H1 (cell line): Measurements from ENCODE around the gene GBX1. TPM values are rescaled to one million over a fixed set of nuclear protein-coding genes. Genes with fewer than 3 reads are reported as not detected.

ENCODE experiments used
- CTCF ChIA-PET: fragments of 300-600 bp; sonication (Branson Sonifier 250); formaldehyde crosslinking; loops from one replicate; lab custom pipeline; 2021; ENCODE audit not compliant: partially characterized antibody; lab: Charles Lee
- POLR2A ChIA-PET: fragments of 300-600 bp; sonication (Branson Sonifier 250); formaldehyde crosslinking; loops from one replicate; lab custom pipeline; 2021; ENCODE audit warnings: inconsistent platforms; ENCODE audit not compliant: partially characterized antibody; lab: Charles Lee
- DNase-seq, 2 experiments: peaks; one replicate each; pipeline versions ENCODE4 v3.0.0 to v3.0.0-alpha.2; 2010 to 2022; ENCODE audit warnings: low spot score in 2 of 2, low read depth in 1 of 2, mixed read lengths in 1 of 2
- FAIRE-seq: peaks from 2 replicates; lab custom pipeline; 2011; peaks lifted over from hg19 to GRCh38; lab: Jason Lieb, UNC
- H2AFZ ChIP-seq: 2 replicates; pipeline ENCODE4 v1.8.1; 2012; ENCODE audit warnings: low read length, inconsistent platforms
- H2AK5ac ChIP-seq: 2 replicates; pipeline ENCODE4 v1.6.1; 2013; ENCODE audit warnings: low read depth, low read length
- H2BK120ac ChIP-seq: replicated peaks from 2 replicates; pipeline ENCODE3; 2013; ENCODE audit warnings: low read depth, low read length, inconsistent platforms
- H2BK12ac ChIP-seq: 2 replicates; pipeline ENCODE4 v1.6.1; 2013; ENCODE audit warnings: low read depth, low read length
- H2BK15ac ChIP-seq: 2 replicates; pipeline ENCODE4 v1.6.1; 2013; ENCODE audit warnings: low read length
- H2BK20ac ChIP-seq: 2 replicates; pipeline ENCODE4 v1.6.1; 2013; ENCODE audit warnings: low read length
- H2BK5ac ChIP-seq: 2 replicates; pipeline ENCODE4 v1.6.1; 2013; ENCODE audit warnings: low read depth, low read length
- H3K14ac ChIP-seq: 2 replicates; pipeline ENCODE4 v1.6.1; 2013; ENCODE audit warnings: inconsistent platforms; ENCODE audit not compliant: insufficient read length
- H3K18ac ChIP-seq: 2 replicates; pipeline ENCODE4 v1.6.1; 2013; ENCODE audit warnings: low read length; ENCODE audit errors: extremely low read depth
- H3K23ac ChIP-seq: 2 replicates; pipeline ENCODE4 v1.6.1; 2013; ENCODE audit warnings: inconsistent platforms; ENCODE audit not compliant: insufficient read length
- H3K23me2 ChIP-seq: 2 replicates; pipeline ENCODE4 v1.6.1; 2013; ENCODE audit warnings: low read depth, low read length
- H3K27ac ChIP-seq: 2 replicates; pipeline ENCODE4 v1.6.1; 2011; ENCODE audit warnings: low read depth, low read length, inconsistent platforms
- H3K27me3 ChIP-seq, 4 experiments: replicated peaks in 1 of 4; 1 replicate in 1 of 4; 2 replicates in 3 of 4; pipeline versions ENCODE4 v1.6.1 to v1.8.1; 2011 to 2013; ENCODE audit warnings: low read length in 3 of 4, mild to moderate bottlenecking in 3 of 4, inconsistent platforms in 2 of 4, mixed read lengths in 2 of 4, moderate library complexity in 1 of 4; ENCODE audit not compliant: control insufficient read depth in 3 of 4, insufficient read depth in 3 of 4; ENCODE audit errors: extremely low read depth in 1 of 4
- H3K36me3 ChIP-seq, 4 experiments: 2 replicates each; pipeline versions ENCODE4 v1.6.1 to v1.8.1; 2011 to 2013; ENCODE audit warnings: mild to moderate bottlenecking in 4 of 4, low read length in 3 of 4, moderate library complexity in 2 of 4, control low read depth in 1 of 4, inconsistent platforms in 1 of 4; ENCODE audit not compliant: insufficient read depth in 4 of 4, control insufficient read depth in 2 of 4
- H3K4ac ChIP-seq: replicated peaks from 2 replicates; pipeline ENCODE3; 2013; ENCODE audit warnings: low read length, low read depth, mixed read lengths, inconsistent platforms; ENCODE audit not compliant: insufficient read length
- H3K4me1 ChIP-seq, 4 experiments: replicated peaks in 1 of 4; 1 replicate in 1 of 4; 2 replicates in 3 of 4; pipeline versions ENCODE4 v1.6.1 to v1.8.1; 2011 to 2013; ENCODE audit warnings: low read length in 3 of 4, inconsistent platforms in 2 of 4, mixed read lengths in 1 of 4; ENCODE audit not compliant: insufficient read depth in 4 of 4, control insufficient read depth in 3 of 4
- H3K4me2 ChIP-seq, 2 experiments: 2 replicates each; pipeline versions ENCODE4 v1.6.1 to v1.8.1; 2011 to 2013; ENCODE audit warnings: low read depth in 2 of 2, low read length in 2 of 2, control low read depth in 1 of 2, inconsistent platforms in 1 of 2, mild to moderate bottlenecking in 1 of 2; ENCODE audit not compliant: insufficient read depth in 1 of 2
- H3K4me3 ChIP-seq, 4 experiments: fragments of 200-600, 300-600 bp in 1 of 4; sonication (generic), shearing (Covaris generic), sonication (Bioruptor Twin) in 1 of 4; 2 replicates each; pipeline versions ENCODE4 v1.5.1 to v1.8.1; 2011 to 2016; ENCODE audit warnings: low read length in 4 of 4, low read depth in 3 of 4, control low read depth in 2 of 4, inconsistent platforms in 2 of 4, mild to moderate bottlenecking in 2 of 4, mixed read lengths in 1 of 4, moderate library complexity in 1 of 4; ENCODE audit not compliant: insufficient read depth in 2 of 4; ENCODE audit errors: extremely low read depth in 1 of 4
- H3K56ac ChIP-seq: replicated peaks from 2 replicates; pipeline ENCODE3; 2013; ENCODE audit warnings: low read depth, mild to moderate bottlenecking, mixed read lengths, low read length, inconsistent platforms; ENCODE audit not compliant: insufficient read length
- H3K79me1 ChIP-seq: 2 replicates; pipeline ENCODE4 v1.6.1; 2013; ENCODE audit warnings: low read depth, low read length, control low read depth
- H3K79me2 ChIP-seq, 2 experiments: 2 replicates each; pipeline versions ENCODE4 v1.6.1 to v1.8.1; 2012 to 2013; ENCODE audit warnings: low read length in 2 of 2, mild to moderate bottlenecking in 2 of 2, inconsistent platforms in 1 of 2; ENCODE audit not compliant: insufficient read depth in 2 of 2, control insufficient read depth in 1 of 2
- H3K9ac ChIP-seq, 4 experiments: replicated peaks in 1 of 4; 1 replicate in 1 of 4; 2 replicates in 3 of 4; pipeline versions ENCODE4 v1.6.1 to v1.8.1; 2011 to 2013; ENCODE audit warnings: low read depth in 3 of 4, low read length in 3 of 4, control low read depth in 2 of 4, mild to moderate bottlenecking in 2 of 4, moderate library complexity in 2 of 4, inconsistent platforms in 1 of 4; ENCODE audit errors: extremely low read depth in 1 of 4
- H3K9me3 ChIP-seq, 2 experiments: 2 replicates each; pipeline versions ENCODE4 v1.6.1 to v1.8.1; 2012 to 2013; ENCODE audit warnings: mild to moderate bottlenecking in 2 of 2, moderate library complexity in 2 of 2, control low read depth in 1 of 2, inconsistent platforms in 1 of 2, low read depth in 1 of 2, low read length in 1 of 2, mixed read lengths in 1 of 2; ENCODE audit not compliant: insufficient read depth in 2 of 2
- H4K20me1 ChIP-seq, 2 experiments: replicated peaks in 1 of 2; 2 replicates each; pipeline versions ENCODE3 to v1.8.1; 2011 to 2013; ENCODE audit warnings: inconsistent platforms in 2 of 2, low read length in 2 of 2, mild to moderate bottlenecking in 1 of 2; ENCODE audit not compliant: insufficient read depth in 2 of 2, control insufficient read depth in 1 of 2
- H4K5ac ChIP-seq: 2 replicates; pipeline ENCODE4 v1.6.1; 2013; ENCODE audit warnings: low read length, low read depth, mixed read lengths, inconsistent platforms; ENCODE audit not compliant: insufficient read length
- H4K8ac ChIP-seq: 2 replicates; pipeline ENCODE4 v1.8.0; 2013; ENCODE audit warnings: mild to moderate bottlenecking, moderate library complexity, low read length, inconsistent platforms; ENCODE audit not compliant: insufficient read depth; ENCODE audit errors: extremely low read depth
- H4K91ac ChIP-seq: replicated peaks from 2 replicates; pipeline ENCODE3; 2013; ENCODE audit warnings: low read length, mixed read lengths, inconsistent platforms; ENCODE audit not compliant: insufficient read length
- GABPA ChIP-seq: IDR thresholded peaks from 2 replicates; pipeline ENCODE4 v1.6.1; 2011; ENCODE audit warnings: mild to moderate bottlenecking, low read length, moderate library complexity, borderline replicate concordance; ENCODE audit not compliant: insufficient read depth
- POLR2A ChIP-seq, 2 experiments: IDR thresholded peaks; 1 replicate in 1 of 2; 2 replicates in 1 of 2; pipeline ENCODE4 v1.6.1; 2011; ENCODE audit warnings: low read depth in 2 of 2, low read length in 2 of 2, mild to moderate bottlenecking in 2 of 2; ENCODE audit errors: control extremely low read depth in 1 of 2
- RNF2 ChIP-seq: fragments of 200-900, 300-1000 bp; sonication (generic); IDR thresholded peaks from 2 replicates; pipeline ENCODE4 v1.7.1; 2016; ENCODE audit warnings: borderline replicate concordance, low read depth, mild to moderate bottlenecking, antibody characterized with exemption, low read length; ENCODE audit not compliant: poor library complexity, severe bottlenecking; ENCODE audit errors: missing control alignments
- TAF7 ChIP-seq: optimal IDR thresholded peaks from 2 replicates; pipeline ENCODE3; 2011; ENCODE audit warnings: low read depth, mild to moderate bottlenecking, inconsistent platforms, low read length, moderate library complexity, borderline replicate concordance
- WGBS, 2 experiments: shearing (Covaris generic) in 1 of 2; methylation state at CpG; one replicate each; pipeline versions ENCODE4 v1.1.6 to v1.1.7; 2013 to 2015; ENCODE audit warnings: low lambda C conversion rate in 2 of 2, mixed read lengths in 2 of 2, inconsistent platforms in 1 of 2, low coverage in 1 of 2, missing lambda C conversion rate in 1 of 2; ENCODE audit not compliant: insufficient replicate concordance in 2 of 2, insufficient coverage in 1 of 2, insufficient read length in 1 of 2; ENCODE audit errors: extremely low coverage in 1 of 2, missing lambda C conversion rate in 1 of 2; 5-methylcytosine and 5-hydroxymethylcytosine counted together
- polyA plus RNA-seq, 7 experiments: library from polyadenylated mRNA; depleted of rRNA in 3 of 7; stranded (reverse) in 5 of 7; unstranded in 2 of 7; fragments of >200 nt in 5 of 7; fragments of 200-250 nt in 2 of 7; gene quantifications; 1 replicate in 5 of 7; 2 replicates in 1 of 7; 4 replicates in 1 of 7; pipeline versions ENCODE4 v1.2.1 to v1.2.3, GENCODE V29; 2011 to 2013; ENCODE audit warnings: missing spikeins in 2 of 7, mixed read lengths in 2 of 7
- total RNA-seq: library from RNA; stranded (reverse); fragmentation: NEBNext Ultra II Directional; extraction: Animal tissue kit (Norgen Biotek cat#: 25700); gene quantifications from 2 replicates; pipeline ENCODE4 v1.2.1, GENCODE V29; 2021

The GBX1 gene
- total and polyA plus RNA-seq, 2 of the 8 experiments (the other 6 are each of a cell fraction or from before 2014, with no cell fraction given): not detected

GRCh38 chr7:151209588-151209987, 42.1 kb upstream of the GBX1 start:
- no peak overlapping the region for H3K4me2 ChIP-seq
- FAIRE-seq (no peak), DNase-seq (no peak)
- H4K8ac ChIP-seq: no peak overlapping the region; the same call in 1 of the 2 replicates
- CTCF ChIA-PET: interaction anchor here (0.6 to 1.4 kb wide), 4 partner anchors 9 to 77 kb away, joined by 3 read pairs; no protein-coding TSS in a partner anchor
- H3K9me3 ChIP-seq: no peaks in the 10 kb centered on the region
- H3K14ac ChIP-seq: no peak overlapping the region
- no peak overlapping the region for H2AK5ac ChIP-seq
- H4K5ac ChIP-seq: no peak overlapping the region
- no peak overlapping the region for H2BK5ac ChIP-seq
- H3K79me1 ChIP-seq: no peaks in the 10 kb centered on the region
- no peak overlapping the region for H3K56ac ChIP-seq
- H3K27ac ChIP-seq: no peak overlapping the region
- H3K23me2 ChIP-seq: no peaks in the 10 kb centered on the region
- WGBS, 2 experiments: 88% methylated on average over 6 of the region's 6 CpGs; no CpG with 5 or more reads in 1 of the 2 experiments
- no peak overlapping the region for H2AFZ ChIP-seq
- H4K20me1 ChIP-seq: peaks cover 5% of the 10 kb centered on the region in 2 experiments
- no peaks in the 10 kb centered on the region for H3K79me2 ChIP-seq
- no peak overlapping the region for H2BK120ac ChIP-seq
- H3K36me3 ChIP-seq: peaks cover 11 to 21% (median 15%) of the 10 kb centered on the region in 4 experiments
- H2BK12ac ChIP-seq: no peak overlapping the region
- H3K23ac ChIP-seq: no peak overlapping the region
- H3K18ac ChIP-seq: no peak overlapping the region
- no peak overlapping the region for H3K9ac ChIP-seq
- H3K4ac ChIP-seq: no peak overlapping the region
- peaks cover 0 to 3% (median 0%) of the 10 kb centered on the region in 4 experiments; a peak in 1 of 7 replicates for H3K27me3 ChIP-seq
- H2BK15ac ChIP-seq: no peak overlapping the region
- no peak overlapping the region for H3K4me3 ChIP-seq
- H2BK20ac ChIP-seq: no peak overlapping the region
- H4K91ac ChIP-seq: no peak overlapping the region
- peaks cover 0 to 6% (median 3%) of the 10 kb centered on the region in 4 experiments; a peak in 4 of 7 replicates for H3K4me1 ChIP-seq
- POLR2A ChIA-PET: interaction anchor here (1.0 to 3.8 kb wide), 3 partner anchors 10 to 13 kb away, joined by 4 to 13 read pairs (median 9); no protein-coding TSS in a partner anchor
- TF ChIP-seq TAF7: no peak
- TF ChIP-seq POLR2A (IDR thresholded peaks at IDR 0.05; ENCODE audit: control extremely low read depth in 1 of 2, low read depth in 2 of 2, low read length in 2 of 2): peak in 1 of 2 experiments; percentile 40; a peak in 1 of 3 replicates
- no peak for TF ChIP-seq GABPA
- TF ChIP-seq RNF2: no peak
